Neural cell (in vitro differentiated cells): Measurements from ENCODE around the gene COBLL1. TPM values are rescaled to one million over a fixed set of nuclear protein-coding genes. Genes with fewer than 3 reads are reported as not detected.

ENCODE experiments used
- H2AFZ ChIP-seq: fragments of 200-600, 300-800 bp; sonication (generic), shearing (Covaris generic); 2 replicates; pipeline ENCODE4 v1.6.0; 2014; ENCODE audit warnings: low read depth, mild to moderate bottlenecking, antibody characterized with exemption, low read length, moderate library complexity
- H3F3A ChIP-seq: fragments of 200-600 bp; shearing (Covaris generic); 2 replicates; pipeline ENCODE4 v1.6.1; 2016; ENCODE audit warnings: mild to moderate bottlenecking, moderate library complexity, mixed read lengths, antibody characterized with exemption, low read length; ENCODE audit not compliant: insufficient read depth, poor library complexity, severe bottlenecking
- H3K27ac ChIP-seq: fragments of 200-600, 300-800 bp; sonication (generic), shearing (Covaris generic); 2 replicates; pipeline ENCODE4 v1.5.1; 2014; ENCODE audit warnings: mild to moderate bottlenecking, low read length, moderate library complexity
- H3K27me3 ChIP-seq: fragments of 300-800, 200-600 bp; sonication (generic), shearing (Covaris generic); 2 replicates; pipeline ENCODE4 v1.6.0; 2014; ENCODE audit warnings: mild to moderate bottlenecking, low read depth, low read length, moderate library complexity; ENCODE audit not compliant: insufficient read depth
- H3K36me3 ChIP-seq: fragments of 300-800, 200-600 bp; sonication (generic), shearing (Covaris generic); 2 replicates; pipeline ENCODE4 v1.5.1; 2014; ENCODE audit warnings: mild to moderate bottlenecking, antibody characterized with exemption, low read length, moderate library complexity; ENCODE audit not compliant: insufficient read depth
- H3K4me2 ChIP-seq: fragments of 300-800, 200-600 bp; sonication (generic), shearing (Covaris generic); 2 replicates; pipeline ENCODE4 v1.6.0; 2014; ENCODE audit warnings: mild to moderate bottlenecking, low read length
- H3K4me3 ChIP-seq: fragments of 300-800, 200-600 bp; sonication (generic), shearing (Covaris generic); 2 replicates; pipeline ENCODE4 v1.5.1; 2014; ENCODE audit warnings: mild to moderate bottlenecking, low read length, moderate library complexity
- H3K79me2 ChIP-seq: fragments of 200-600 bp; shearing (Covaris generic); replicated peaks from 2 replicates; pipeline ENCODE4 v1.6.0; 2014; ENCODE audit warnings: mild to moderate bottlenecking, low read length, moderate library complexity; ENCODE audit not compliant: insufficient read depth
- H3K9ac ChIP-seq: fragments of 300-800, 200-600 bp; sonication (generic), shearing (Covaris generic); 2 replicates; pipeline ENCODE4 v1.6.1; 2016; ENCODE audit warnings: mild to moderate bottlenecking, low read length, mixed read lengths
- H3K9me2 ChIP-seq: fragments of 200-600 bp; shearing (Covaris generic); 2 replicates; pipeline ENCODE4 v1.6.1; 2016; ENCODE audit warnings: mild to moderate bottlenecking, low read length, mixed read lengths; ENCODE audit not compliant: insufficient read depth
- H3K9me3 ChIP-seq: fragments of 200-600, 300-800 bp; sonication (generic), shearing (Covaris generic); 2 replicates; pipeline ENCODE4 v1.6.1; 2016; ENCODE audit warnings: mild to moderate bottlenecking, mixed run types, low read length, moderate library complexity, mixed read lengths
- H4K20me1 ChIP-seq: fragments of 200-600 bp; shearing (Covaris generic); 2 replicates; pipeline ENCODE4 v1.6.1; 2016; ENCODE audit warnings: mild to moderate bottlenecking, mixed run types; ENCODE audit not compliant: insufficient read depth
- CTCF ChIP-seq: fragments of 450-650 bp; IDR thresholded peaks from 2 replicates; pipeline ENCODE4 v1.5.1; 2014; ENCODE audit warnings: antibody characterized with exemption, mild to moderate bottlenecking, moderate library complexity; ENCODE audit not compliant: poor library complexity, severe bottlenecking
- EP300 ChIP-seq: fragments of 450-650 bp; conservative IDR thresholded peaks from 2 replicates; pipeline ENCODE4 v1.6.1; 2014; ENCODE audit warnings: antibody characterized with exemption, mild to moderate bottlenecking, moderate library complexity; ENCODE audit not compliant: poor library complexity, severe bottlenecking
- EZH2 ChIP-seq: fragments of 200-600, 300-800 bp; shearing (Covaris generic), sonication (generic); IDR thresholded peaks from 2 replicates; pipeline ENCODE4 v1.6.1; 2014; ENCODE audit warnings: antibody characterized with exemption, low read length, borderline replicate concordance, mild to moderate bottlenecking; ENCODE audit not compliant: insufficient read depth, poor library complexity, severe bottlenecking
- MXI1 ChIP-seq: fragments of 450-650 bp; conservative IDR thresholded peaks from 2 replicates; pipeline ENCODE4 v1.6.1; 2014; ENCODE audit warnings: antibody characterized with exemption, mild to moderate bottlenecking; ENCODE audit not compliant: poor library complexity, severe bottlenecking
- POLR2AphosphoS5 ChIP-seq: IDR thresholded peaks from 2 replicates; pipeline ENCODE4 v1.6.1; 2012
- RAD21 ChIP-seq: fragments of 450-650 bp; conservative IDR thresholded peaks from 2 replicates; pipeline ENCODE4 v1.6.1; 2014; ENCODE audit warnings: antibody characterized with exemption, mild to moderate bottlenecking, moderate library complexity
- REST ChIP-seq: IDR thresholded peaks from 2 replicates; pipeline ENCODE4 v1.6.1; 2012; ENCODE audit warnings: borderline replicate concordance
- SMC3 ChIP-seq: fragments of 450-650 bp; conservative IDR thresholded peaks from 2 replicates; pipeline ENCODE4 v1.6.1; 2014; ENCODE audit warnings: antibody characterized with exemption, mild to moderate bottlenecking, moderate library complexity; ENCODE audit not compliant: poor library complexity
- TAF1 ChIP-seq: IDR thresholded peaks from 2 replicates; pipeline ENCODE4 v1.6.1; 2012; ENCODE audit warnings: low read depth
- polyA plus RNA-seq: library from polyadenylated mRNA; depleted of rRNA; stranded (reverse); fragments of >200 nt; gene quantifications from 2 replicates; pipeline ENCODE4 v1.2.3, GENCODE V29; 2014

COBLL1 gene
- polyA plus RNA-seq, 1 donor from 2014 or later: 0.11 TPM

- Histone ChIP-seq H3K9me2 (no peaks in the 10 kb centered on the region), H3K27me3 (no peaks in the 10 kb centered on the region), H3F3A (no peaks in the 10 kb centered on the region), H3K36me3 (no peaks in the 10 kb centered on the region), H3K9me3 (no peaks in the 10 kb centered on the region), H3K9ac (no peak overlapping the region), H2AFZ (no peak overlapping the region), H4K20me1 (no peaks in the 10 kb centered on the region), H3K79me2 (no peaks in the 10 kb centered on the region), H3K27ac (no peak overlapping the region), H3K4me3 (no peak overlapping the region), H3K4me2 (no peak overlapping the region)
- TF ChIP-seq RAD21: no peak
- no peak for TF ChIP-seq REST
- no peak for TF ChIP-seq EP300
- TF ChIP-seq TAF1: no peak
- no peak for TF ChIP-seq SMC3
- no peak for TF ChIP-seq EZH2
- no peak for TF ChIP-seq MXI1
Measured at GRCh38 chr2:164747783-164748433, 93.7 kb downstream of the COBLL1 start.

- H3K9me2 ChIP-seq: no peaks in the 10 kb centered on the region
- no peak overlapping the region for H3K4me3 ChIP-seq
- H3K4me2 ChIP-seq: no peak overlapping the region
- no peak overlapping the region for H2AFZ ChIP-seq
- no peaks in the 10 kb centered on the region for H4K20me1 ChIP-seq
- H3K27ac ChIP-seq: no peak overlapping the region
- H3K79me2 ChIP-seq: no peaks in the 10 kb centered on the region
- no peaks in the 10 kb centered on the region for H3K9me3 ChIP-seq
- no peaks in the 10 kb centered on the region for H3K36me3 ChIP-seq
- H3F3A ChIP-seq: no peaks in the 10 kb centered on the region
- H3K9ac ChIP-seq: no peak overlapping the region
- TF ChIP-seq EP300 (no peak), TAF1 (no peak), RAD21 (no peak), POLR2AphosphoS5 (no peak), CTCF (no peak), SMC3 (no peak), MXI1 (no peak), EZH2 (no peak), REST (no peak)
- H3K27me3 ChIP-seq: no peaks in the 10 kb centered on the region
Measured at GRCh38 chr2:164747140-164747539, 94.5 kb downstream of the COBLL1 start.
